BLaER1 treated with 17β-estradiol and CSF1 and Interleukin-3, amounts not matched to agents 10 nM and 100 nM (cell line): ENCODE results near the gene CPNE6.

Experiments used
- H3K27ac ChIP-seq, 11 experiments: shearing (Covaris generic); formaldehyde crosslinking; 2 replicates each; pipeline ENCODE4 v1.8.1; 2022
- H3K27me3 ChIP-seq, 11 experiments: shearing (Covaris generic); formaldehyde crosslinking; 2 replicates each; pipeline ENCODE4 v1.8.1; 2022
- H3K36me3 ChIP-seq, 11 experiments: shearing (Covaris generic); formaldehyde crosslinking; 2 replicates each; pipeline ENCODE4 v1.8.1; 2022
- H3K4me1 ChIP-seq, 10 experiments: shearing (Covaris generic); formaldehyde crosslinking; 2 replicates each; pipeline ENCODE4 v1.8.1; 2022
- H3K4me2 ChIP-seq, 11 experiments: shearing (Covaris generic); formaldehyde crosslinking; 2 replicates each; pipeline ENCODE4 v1.8.1; 2022
- H3K4me3 ChIP-seq, 10 experiments: shearing (Covaris generic); formaldehyde crosslinking; 2 replicates each; pipeline ENCODE4 v1.8.1; 2022
- H3K9ac ChIP-seq, 11 experiments: shearing (Covaris generic); formaldehyde crosslinking; 2 replicates each; pipeline ENCODE4 v1.8.1; 2022
- H3K9me3 ChIP-seq, 11 experiments: shearing (Covaris generic); formaldehyde crosslinking; replicated peaks in 1 of 11; 2 replicates each; pipeline ENCODE4 v1.8.1; 2022
- H4K20me1 ChIP-seq, 11 experiments: shearing (Covaris generic); formaldehyde crosslinking; 2 replicates each; pipeline ENCODE4 v1.8.1; 2022
- Cebpa-rat ChIP-seq, 11 experiments: shearing (Covaris generic); IDR thresholded peaks; 2 replicates each; pipeline ENCODE4 v1.8.1; 2022

The CPNE6 gene

DNA sequence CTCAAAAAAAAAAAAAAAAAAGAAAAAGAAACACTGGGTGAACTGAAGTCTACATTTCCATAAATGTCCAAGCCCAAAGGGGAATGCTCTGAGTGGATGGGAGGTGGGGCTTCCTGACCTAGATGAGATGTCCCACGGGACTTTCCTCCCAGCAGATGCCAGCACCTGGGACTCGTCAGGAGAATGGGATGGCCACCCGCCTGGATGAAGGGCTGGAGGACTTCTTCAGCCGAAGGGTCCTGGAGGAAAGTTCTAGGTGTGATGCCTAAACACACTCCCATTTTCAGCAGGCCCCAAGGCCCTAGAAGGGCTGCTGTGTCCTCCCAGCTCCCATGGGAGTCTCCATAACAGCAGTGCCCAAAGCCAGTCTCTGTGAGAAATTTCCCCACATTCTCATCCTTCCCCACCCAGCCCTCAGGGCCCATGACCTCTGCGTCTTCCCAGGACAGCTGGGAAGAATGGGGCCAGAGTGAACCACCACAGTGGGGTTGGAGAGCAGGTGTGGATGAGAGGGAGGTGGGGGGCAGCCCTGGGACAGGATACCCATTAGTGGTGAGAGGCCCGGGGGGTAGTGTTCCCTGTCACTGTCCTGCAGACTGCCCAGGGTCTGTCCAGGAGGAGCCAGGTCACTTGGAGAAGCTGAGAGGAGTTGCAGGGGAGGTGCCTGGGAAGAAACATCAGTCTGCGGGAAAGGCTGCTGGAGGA is 7.1 kb upstream of the CPNE6 start:
- peaks cover 0 to 18% (median 7%) of the 10 kb centered on the region in 10 experiments; a peak in 11 of 20 replicates for H3K4me1 ChIP-seq
- TF ChIP-seq Cebpa-rat (IDR thresholded peaks at IDR 0.05), result no peak
- H3K36me3 ChIP-seq, result no peaks in the 10 kb centered on the region
- H3K9ac ChIP-seq, result no peak overlapping the region
- H3K27ac ChIP-seq, result no peak overlapping the region
- no peaks in the 10 kb centered on the region for H3K9me3 ChIP-seq
- H3K4me3 ChIP-seq, result no peak overlapping the region
- H3K4me2 ChIP-seq, result peak overlapping the region in 1 of 11 experiments; percentile 10; a peak in 1 of 22 replicates
- H3K27me3 ChIP-seq, result no peaks in the 10 kb centered on the region
- H4K20me1 ChIP-seq, result no peaks in the 10 kb centered on the region; a peak in 1 of 22 replicates

DNA sequence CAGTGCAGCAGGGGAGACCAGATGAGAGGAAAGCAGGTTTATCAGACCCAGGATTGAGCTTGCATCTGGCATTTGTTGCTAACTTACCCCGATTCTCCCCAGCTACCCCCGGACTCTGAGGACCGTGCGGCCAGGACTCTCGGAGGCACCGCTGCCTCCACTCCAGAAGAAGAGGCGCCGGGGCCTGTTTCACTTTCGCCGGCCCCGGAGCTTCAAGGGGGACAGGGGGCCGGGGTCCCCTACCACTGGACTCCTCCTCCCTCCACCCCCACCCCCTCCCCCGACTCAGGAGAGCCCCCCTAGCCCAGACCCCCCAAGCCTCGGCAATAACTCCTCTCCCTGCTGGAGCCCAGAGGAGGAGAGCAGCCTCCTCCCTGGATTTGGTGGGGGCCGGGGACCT is 6.5 kb upstream of the CPNE6 start:
- H3K36me3 ChIP-seq, result no peaks in the 10 kb centered on the region
- H3K27ac ChIP-seq, result no peak overlapping the region
- H3K9me3 ChIP-seq, result no peaks in the 10 kb centered on the region
- no peak overlapping the region for H3K4me2 ChIP-seq
- no peak overlapping the region for H3K9ac ChIP-seq
- H3K27me3 ChIP-seq, result no peaks in the 10 kb centered on the region
- H3K4me3 ChIP-seq, result no peak overlapping the region
- peaks cover 0 to 22% (median 7%) of the 10 kb centered on the region in 10 experiments; a peak in 11 of 20 replicates for H3K4me1 ChIP-seq
- TF ChIP-seq Cebpa-rat (IDR thresholded peaks at IDR 0.05), result no peak
- no peaks in the 10 kb centered on the region; a peak in 1 of 22 replicates for H4K20me1 ChIP-seq

DNA sequence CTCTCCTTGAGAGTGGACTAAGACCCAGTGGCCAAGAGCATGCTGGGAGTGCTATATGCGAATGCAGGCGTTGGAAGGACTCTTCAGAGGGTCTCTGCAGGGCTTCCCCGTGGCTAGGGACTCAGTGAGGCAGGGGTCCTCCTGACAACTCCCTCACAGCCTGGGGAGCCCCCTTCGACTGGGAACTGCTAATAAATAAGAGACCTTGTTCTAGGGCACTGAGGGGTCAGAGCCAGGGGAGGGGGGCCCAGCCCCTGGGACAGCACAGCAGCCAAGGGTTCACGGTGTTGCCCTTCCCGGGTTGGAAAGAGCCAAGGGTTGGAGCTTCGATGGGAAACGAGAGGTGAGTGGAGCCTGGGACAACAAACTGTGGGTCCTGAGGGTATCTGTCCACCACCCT is 6.0 kb upstream of the CPNE6 start:
- Histone ChIP-seq H3K9ac (no peak overlapping the region), H3K4me3 (no peak overlapping the region), H4K20me1 (no peaks in the 10 kb centered on the region; a peak in 1 of 22 replicates), H3K36me3 (no peaks in the 10 kb centered on the region), H3K27me3 (no peaks in the 10 kb centered on the region), H3K4me1 (peaks cover 0 to 23% (median 8%) of the 10 kb centered on the region in 10 experiments; a peak in 11 of 20 replicates), H3K4me2 (no peak overlapping the region), H3K9me3 (no peaks in the 10 kb centered on the region), H3K27ac (no peak overlapping the region)
- TF ChIP-seq Cebpa-rat (IDR thresholded peaks at IDR 0.05), result no peak

DNA sequence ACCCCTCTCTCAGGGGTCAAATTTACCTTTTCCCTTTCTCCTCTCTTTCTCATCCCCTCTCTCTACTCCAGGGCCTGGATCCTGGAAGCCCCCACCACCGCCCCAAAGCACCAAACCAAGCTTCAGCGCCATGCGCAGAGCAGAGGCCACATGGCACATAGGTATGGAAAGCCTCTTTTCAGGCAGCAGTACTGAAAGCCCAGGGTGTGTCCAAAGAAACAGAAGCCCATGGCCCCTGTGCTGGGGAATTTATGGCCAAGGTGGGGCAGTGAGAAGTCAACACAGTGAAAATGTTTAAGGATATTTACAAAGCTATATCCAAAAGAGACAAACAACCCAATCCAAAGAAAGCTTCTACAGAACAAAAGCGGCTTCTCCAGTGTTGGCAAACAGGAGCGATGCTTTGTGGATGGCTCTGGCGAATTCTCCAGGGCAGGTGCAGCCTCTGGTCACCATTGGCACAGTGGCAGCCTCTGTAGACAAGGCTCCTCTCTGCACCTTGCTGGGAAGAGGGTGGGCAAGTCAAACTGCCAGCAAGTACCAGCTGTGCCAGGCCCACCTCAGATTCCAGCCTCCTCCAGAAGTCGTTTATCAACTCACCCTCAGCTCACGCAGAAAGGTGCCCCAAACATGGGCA is 4.7 kb upstream of the CPNE6 start:
- no peak overlapping the region for H3K27ac ChIP-seq
- H4K20me1 ChIP-seq, result no peaks in the 10 kb centered on the region; a peak in 1 of 22 replicates
- no peak for TF ChIP-seq Cebpa-rat (IDR thresholded peaks at IDR 0.05)
- no peaks in the 10 kb centered on the region for H3K27me3 ChIP-seq
- H3K4me1 ChIP-seq, result peaks cover 0 to 23% (median 10%) of the 10 kb centered on the region in 10 experiments; a peak in 11 of 20 replicates
- no peaks in the 10 kb centered on the region for H3K36me3 ChIP-seq
- no peak overlapping the region for H3K9ac ChIP-seq
- H3K4me3 ChIP-seq, result no peak overlapping the region
- no peaks in the 10 kb centered on the region for H3K9me3 ChIP-seq
- H3K4me2 ChIP-seq, result no peak overlapping the region

DNA sequence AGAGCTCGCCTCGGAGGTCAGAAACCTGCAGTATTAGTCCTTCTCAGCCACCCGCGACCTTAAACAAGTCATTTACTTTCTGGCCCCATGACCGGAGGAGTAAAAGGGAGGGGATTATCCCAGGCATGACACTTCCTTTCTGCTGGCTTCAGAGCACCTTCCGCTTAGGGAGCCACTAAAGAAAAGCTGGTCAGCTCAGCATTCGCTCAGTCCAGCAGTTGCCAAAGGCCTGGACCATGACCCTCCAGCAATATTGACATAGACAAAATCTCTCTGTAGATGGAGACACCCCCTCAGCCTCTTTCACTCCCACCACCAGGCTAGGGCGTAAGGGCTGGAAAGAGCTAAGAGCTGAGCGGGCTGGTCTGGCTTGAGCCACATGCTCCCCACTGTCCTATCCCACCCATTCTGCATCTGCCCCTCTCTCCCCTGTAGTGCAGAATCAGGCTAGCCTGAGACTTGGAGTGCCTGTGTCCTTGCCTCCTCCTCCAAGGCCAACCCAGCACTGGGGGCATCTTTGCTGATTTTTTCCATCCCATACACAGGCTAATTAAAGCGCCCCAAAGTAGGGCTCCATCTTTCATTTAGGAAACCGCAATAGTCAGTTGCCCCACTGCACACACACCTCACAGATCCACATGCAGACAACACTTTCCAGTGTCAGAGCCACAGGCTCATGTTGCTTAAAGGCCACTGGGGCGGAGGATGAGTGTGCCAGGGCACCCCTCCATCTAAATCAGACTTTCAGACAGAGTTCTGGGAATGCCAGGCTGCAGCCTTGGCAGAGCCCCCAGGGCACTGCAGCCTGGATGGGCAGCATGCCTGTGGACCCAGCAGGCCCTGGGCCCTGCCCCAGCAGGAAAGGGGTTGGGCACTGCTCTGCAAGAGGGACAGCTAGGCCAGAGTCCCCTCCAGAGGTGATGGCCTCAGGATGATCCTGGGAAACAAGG is 4.0 kb upstream of the CPNE6 start:
- Histone ChIP-seq H3K36me3 (no peaks in the 10 kb centered on the region), H4K20me1 (no peaks in the 10 kb centered on the region; a peak in 1 of 22 replicates), H3K27ac (no peak overlapping the region), H3K9ac (no peak overlapping the region), H3K9me3 (no peaks in the 10 kb centered on the region), H3K4me3 (no peak overlapping the region), H3K27me3 (no peaks in the 10 kb centered on the region), H3K4me1 (peaks cover 0 to 26% (median 11%) of the 10 kb centered on the region in 10 experiments; a peak in 12 of 20 replicates), H3K4me2 (peak overlapping the region in 1 of 11 experiments; percentile 16; a peak in 1 of 22 replicates)
- no peak for TF ChIP-seq Cebpa-rat (IDR thresholded peaks at IDR 0.05)

DNA sequence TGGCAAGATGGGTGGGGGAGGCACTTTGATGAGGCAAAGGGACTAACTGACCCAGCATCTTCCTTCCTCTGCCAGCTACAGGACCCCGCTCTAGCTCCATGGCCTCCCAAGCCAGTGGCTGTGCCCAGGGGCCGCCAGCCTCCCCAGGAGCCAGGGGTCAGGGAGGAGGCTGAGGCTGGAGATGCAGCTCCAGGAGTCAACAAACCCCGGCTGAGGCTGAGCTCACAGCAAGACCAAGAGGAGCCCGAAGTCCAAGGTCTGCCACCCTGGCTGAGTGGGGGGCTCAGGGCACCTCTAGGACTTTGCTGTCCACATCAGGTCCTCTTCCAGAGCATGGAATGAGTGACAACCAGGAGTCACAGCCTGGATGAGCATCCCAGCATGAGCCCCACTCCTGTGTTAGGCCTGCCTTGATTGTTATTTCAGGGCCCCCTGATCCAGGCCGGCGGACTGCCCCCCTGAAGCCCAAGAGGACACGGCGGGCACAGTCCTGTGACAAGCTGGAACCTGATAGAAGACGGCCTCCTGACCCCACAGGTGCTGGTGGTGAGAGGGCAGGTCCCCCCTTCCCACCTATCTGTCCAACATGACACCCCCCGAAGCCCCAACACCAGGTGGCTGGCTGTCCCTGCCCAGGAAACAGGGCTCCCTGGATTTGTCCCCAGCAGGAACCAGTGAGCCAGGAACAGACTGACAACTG is 2.5 kb upstream of the CPNE6 start:
- Histone ChIP-seq H3K36me3 (no peaks in the 10 kb centered on the region), H3K4me2 (peak overlapping the region in 5 of 11 experiments; percentile 4 to 30 (median 12); a peak in 3 of 22 replicates), H3K27ac (no peak overlapping the region), H3K4me1 (peaks cover 0 to 32% (median 17%) of the 10 kb centered on the region in 10 experiments; a peak in 12 of 20 replicates), H3K4me3 (no peak overlapping the region), H3K9me3 (no peaks in the 10 kb centered on the region), H4K20me1 (no peaks in the 10 kb centered on the region; a peak in 1 of 22 replicates), H3K27me3 (no peaks in the 10 kb centered on the region), H3K9ac (no peak overlapping the region)
- no peak for TF ChIP-seq Cebpa-rat (IDR thresholded peaks at IDR 0.05)

DNA sequence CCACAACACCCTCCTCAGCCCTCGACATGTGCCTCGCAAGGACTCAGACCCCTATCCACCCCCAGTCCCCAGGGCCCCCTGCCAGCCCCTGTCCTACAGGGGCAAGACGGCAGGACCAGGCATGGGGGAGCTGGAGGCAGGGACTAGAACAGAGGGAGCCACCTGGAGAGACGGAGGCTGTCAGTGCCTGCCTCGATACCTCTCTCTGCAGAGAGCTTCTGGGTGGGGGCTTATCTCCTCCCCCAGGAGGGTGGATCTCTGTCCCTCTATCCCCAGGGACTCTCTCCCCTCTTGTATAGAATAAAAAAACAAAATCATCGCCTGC is 2.0 kb upstream of the CPNE6 start:
- Histone ChIP-seq H3K9me3 (no peaks in the 10 kb centered on the region), H3K36me3 (no peaks in the 10 kb centered on the region), H3K4me2 (no peak overlapping the region), H3K27ac (no peak overlapping the region), H3K4me1 (peaks cover 0 to 32% (median 16%) of the 10 kb centered on the region in 10 experiments; a peak in 12 of 20 replicates), H3K9ac (no peak overlapping the region), H3K27me3 (no peaks in the 10 kb centered on the region), H4K20me1 (no peaks in the 10 kb centered on the region; a peak in 1 of 22 replicates), H3K4me3 (no peak overlapping the region)
- no peak for TF ChIP-seq Cebpa-rat (IDR thresholded peaks at IDR 0.05)

DNA sequence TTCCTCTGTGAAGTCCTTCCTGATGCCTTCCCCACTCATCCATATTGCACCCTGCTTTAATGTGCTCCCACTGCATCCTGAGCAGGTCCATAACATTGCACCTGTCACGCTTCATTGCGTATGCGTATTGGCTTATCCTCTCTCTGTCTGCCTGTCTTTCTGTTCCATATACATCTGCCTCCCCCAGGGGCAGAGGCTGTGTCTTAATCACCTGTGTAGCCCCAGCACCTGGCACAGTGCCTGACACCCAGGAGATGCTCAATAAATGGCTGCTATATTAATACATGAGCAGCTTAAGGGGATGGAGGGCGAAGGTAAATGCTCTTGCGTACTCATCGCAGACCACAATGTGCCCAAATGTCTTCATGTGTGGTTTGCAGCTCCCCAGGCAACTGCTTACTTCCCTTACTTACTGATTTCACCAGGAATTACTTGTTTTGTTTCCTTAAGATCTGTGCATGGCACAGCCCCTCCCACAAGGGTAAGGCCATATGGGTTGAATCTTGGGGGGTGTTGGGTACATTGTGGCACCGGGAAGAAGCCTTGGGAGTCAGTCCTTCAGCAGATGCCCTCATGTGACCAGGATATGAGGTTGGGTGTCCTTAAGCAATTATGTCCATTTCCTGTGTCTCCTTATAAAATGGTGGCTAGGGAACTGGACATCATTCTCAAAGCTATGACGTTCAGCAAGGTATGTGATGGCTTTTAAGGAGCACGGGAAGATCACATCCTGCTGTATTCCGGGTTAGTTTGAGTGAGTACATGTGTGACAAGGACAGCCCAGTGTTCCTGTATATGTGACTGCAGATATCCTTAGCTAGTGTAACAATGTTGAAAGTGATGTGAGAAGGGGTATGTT is 848 bp upstream of the CPNE6 start:
- peaks cover 0 to 32% (median 16%) of the 10 kb centered on the region in 10 experiments; a peak in 14 of 20 replicates for H3K4me1 ChIP-seq
- H3K4me3 ChIP-seq, result no peak overlapping the region
- H3K36me3 ChIP-seq, result no peaks in the 10 kb centered on the region
- H3K9ac ChIP-seq, result no peak overlapping the region
- no peaks in the 10 kb centered on the region for H3K9me3 ChIP-seq
- TF ChIP-seq Cebpa-rat (IDR thresholded peaks at IDR 0.05), result no peak
- no peaks in the 10 kb centered on the region for H3K27me3 ChIP-seq
- H3K27ac ChIP-seq, result no peak overlapping the region
- no peak overlapping the region; a peak in 1 of 22 replicates for H3K4me2 ChIP-seq
- no peaks in the 10 kb centered on the region for H4K20me1 ChIP-seq
